Activated CD8-positive, alpha-beta T cell treated with anti-CD3 and anti-CD28 coated beads, Interleukin-2, amount 10 ng/mL, durations not matched to agents 7 days and 5 days (primary cell): ENCODE data around the gene ARHGAP23. TPM values are rescaled to one million over a fixed set of nuclear protein-coding genes. Genes with fewer than 3 reads are reported as not detected.
"Not testable (repeated sequence)": the region's sequence is repeated elsewhere in the genome, so short reads cannot be mapped to it uniquely, and the experiment has no call there.

ENCODE experiments used
- ATAC-seq: fragments of 150-1000 bp; cut with Tn5 transposase; one replicate; pipeline ENCODE4 v1.10.0; 2021; ENCODE audit warnings: moderate library complexity
- CTCF ChIA-PET: fragments of 350-600 bp; sonication (Branson Sonifier 250); formaldehyde crosslinking; loops from one replicate; lab custom pipeline; 2021; ENCODE audit warnings: antibody characterized with exemption; lab: Charles Lee
- POLR2A ChIA-PET: fragments of 350-600 bp; sonication (Branson Sonifier 250); formaldehyde crosslinking; loops from one replicate; lab custom pipeline; 2021; ENCODE audit warnings: antibody characterized with exemption; lab: Charles Lee
- DNase-seq: peaks from one replicate; pipeline ENCODE4 v3.0.0-alpha.2; 2020
- H3K27ac Mint-ChIP-seq: one replicate; pipeline ENCODE4 v1.8.0; 2021; ENCODE audit warnings: mild to moderate bottlenecking, mixed read lengths
- H3K27me3 Mint-ChIP-seq: one replicate; pipeline ENCODE4 v1.8.0; 2021; ENCODE audit warnings: low read depth, mixed read lengths
- H3K36me3 Mint-ChIP-seq: one replicate; pipeline ENCODE4 v1.8.0; 2021; ENCODE audit warnings: low read depth, mixed read lengths
- H3K4me1 Mint-ChIP-seq: one replicate; pipeline ENCODE4 v1.8.0; 2021; ENCODE audit warnings: low read depth, mixed read lengths
- H3K4me3 Mint-ChIP-seq: one replicate; pipeline ENCODE4 v1.8.0; 2021; ENCODE audit warnings: mild to moderate bottlenecking, mixed read lengths
- H3K9me3 Mint-ChIP-seq: one replicate; pipeline ENCODE4 v1.8.0; 2022; ENCODE audit warnings: mixed read lengths; ENCODE audit not compliant: insufficient read depth
- total RNA-seq, 2 experiments: library from RNA; stranded (reverse); gene quantifications; one replicate each; pipeline ENCODE4 v1.2.3, GENCODE V29; 2021

The ARHGAP23 gene
- total RNA-seq, 2 experiments from 2014 or later = 0.24 to 0.47 TPM

- DNase-seq (no peak), ATAC-seq (no peak)
- Mint-ChIP-seq H3K36me3 (peaks cover 2% of the 10 kb centered on the region), H3K4me1 (peaks cover 7% of the 10 kb centered on the region), H3K27me3 (peaks cover 32% of the 10 kb centered on the region), H3K4me3 (no peak overlapping the region), H3K27ac (no peak overlapping the region), H3K9me3 (no peaks in the 10 kb centered on the region)
- CTCF ChIA-PET = no interaction called here
- POLR2A ChIA-PET = no interaction called here
Measured at GRCh38 chr17:38511150-38512108, 83.2 kb downstream of the ARHGAP23 start.

DNA sequence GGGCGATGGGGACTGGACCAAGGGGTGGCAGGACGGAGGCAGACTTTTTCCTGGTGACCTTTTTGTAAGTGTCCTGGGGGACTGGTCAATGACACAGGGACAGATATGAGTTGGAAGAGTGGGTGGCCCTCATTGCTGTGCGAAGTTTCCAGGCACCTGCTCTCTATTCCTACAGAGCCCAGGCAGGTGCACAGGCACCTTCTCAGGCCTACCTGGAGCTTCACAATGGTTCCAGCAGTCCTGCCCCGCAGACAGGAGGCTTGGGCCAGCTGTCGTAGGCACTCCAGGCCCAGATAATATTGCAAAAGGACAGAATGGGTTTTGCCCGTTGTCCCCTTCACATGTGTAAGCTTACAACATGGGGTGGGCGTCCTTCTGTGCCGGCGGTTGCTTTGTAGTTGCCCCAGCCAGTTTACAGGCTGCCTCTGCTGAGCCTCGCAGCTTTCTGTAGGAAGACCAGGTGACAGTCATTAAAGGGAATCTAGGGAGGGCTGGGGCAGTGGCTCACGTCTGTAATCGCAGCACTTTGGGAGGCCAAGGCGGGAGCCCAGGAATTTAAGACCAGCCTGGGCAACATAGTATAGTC lies 84.3 kb downstream of the ARHGAP23 start:
- CTCF ChIA-PET = interaction anchor here (1.0 to 1.3 kb wide), 2 partner anchors 151 to 155 kb away, joined by 3 read pairs; no protein-coding TSS in a partner anchor
- H3K4me1 Mint-ChIP-seq = peaks cover 7% of the 10 kb centered on the region
- ATAC-seq (no peak), DNase-seq (no peak)
- H3K9me3 Mint-ChIP-seq = no peaks in the 10 kb centered on the region
- H3K4me3 Mint-ChIP-seq = no peak overlapping the region
- peaks cover 2% of the 10 kb centered on the region for H3K36me3 Mint-ChIP-seq
- no peak overlapping the region for H3K27ac Mint-ChIP-seq
- POLR2A ChIA-PET = no interaction called here
- H3K27me3 Mint-ChIP-seq = peaks cover 32% of the 10 kb centered on the region

DNA sequence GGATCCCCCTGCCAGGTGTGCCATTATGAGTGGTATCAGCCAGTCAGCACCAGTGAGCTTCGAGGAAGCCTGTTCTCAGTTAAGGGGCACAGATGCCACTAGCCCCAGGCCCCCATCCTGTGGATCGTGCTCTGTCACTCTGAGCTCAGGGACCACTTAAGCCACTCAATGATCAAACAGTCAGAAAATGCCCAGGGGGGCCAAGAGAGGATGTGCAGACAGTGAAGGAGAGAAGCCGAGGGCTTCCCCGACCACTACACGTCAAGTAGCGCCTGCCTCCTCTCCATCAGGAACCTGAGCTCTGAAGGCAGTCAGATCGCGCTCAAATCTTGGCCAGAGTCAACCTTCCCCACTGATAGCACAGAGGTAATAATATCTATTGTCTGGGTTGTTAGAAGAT lies 98.3 kb downstream of the ARHGAP23 start:
- H3K36me3 Mint-ChIP-seq, POLR2A ChIA-PET: not testable (repeated sequence)

GRCh38 chr17:38528141-38528540 lies 99.9 kb downstream of the ARHGAP23 start:
- H3K4me1 Mint-ChIP-seq, H3K4me3 Mint-ChIP-seq, ATAC-seq, CTCF ChIA-PET, H3K9me3 Mint-ChIP-seq, H3K27ac Mint-ChIP-seq, POLR2A ChIA-PET, H3K36me3 Mint-ChIP-seq, DNase-seq: not testable (repeated sequence)
- peaks cover 11% of the 10 kb centered on the region for H3K27me3 Mint-ChIP-seq

More for the DNA sequence above, 98.3 kb downstream of the ARHGAP23 start:
- H3K4me3 Mint-ChIP-seq, DNase-seq, ATAC-seq, H3K9me3 Mint-ChIP-seq, H3K27ac Mint-ChIP-seq, H3K4me1 Mint-ChIP-seq, CTCF ChIA-PET: not testable (repeated sequence)
- H3K27me3 Mint-ChIP-seq = peaks cover 13% of the 10 kb centered on the region

DNA sequence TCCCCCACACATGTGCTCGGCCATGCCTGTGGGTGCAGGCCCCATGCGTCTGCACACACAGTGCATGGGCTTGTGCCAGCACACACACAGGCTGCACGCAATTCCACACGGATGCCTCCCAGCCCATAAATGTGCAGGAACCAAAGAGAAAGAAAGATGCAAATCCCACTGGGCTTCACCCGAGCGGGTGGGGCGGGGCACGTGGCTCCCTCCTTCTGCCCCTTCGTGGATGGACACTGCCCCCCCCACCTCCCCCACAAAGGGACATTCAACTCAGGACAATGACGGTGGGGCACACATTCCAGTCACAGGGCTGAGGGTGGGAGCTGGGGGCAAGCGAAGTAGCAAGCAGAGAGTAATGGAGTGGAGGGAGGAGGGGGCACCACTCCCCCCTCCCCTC lies 102.6 kb downstream of the ARHGAP23 start:
- H3K27me3 Mint-ChIP-seq = peaks cover 14% of the 10 kb centered on the region
- H3K4me3 Mint-ChIP-seq, ATAC-seq, H3K27ac Mint-ChIP-seq, DNase-seq, POLR2A ChIA-PET, H3K4me1 Mint-ChIP-seq, CTCF ChIA-PET, H3K9me3 Mint-ChIP-seq, H3K36me3 Mint-ChIP-seq: not testable (repeated sequence)

DNA sequence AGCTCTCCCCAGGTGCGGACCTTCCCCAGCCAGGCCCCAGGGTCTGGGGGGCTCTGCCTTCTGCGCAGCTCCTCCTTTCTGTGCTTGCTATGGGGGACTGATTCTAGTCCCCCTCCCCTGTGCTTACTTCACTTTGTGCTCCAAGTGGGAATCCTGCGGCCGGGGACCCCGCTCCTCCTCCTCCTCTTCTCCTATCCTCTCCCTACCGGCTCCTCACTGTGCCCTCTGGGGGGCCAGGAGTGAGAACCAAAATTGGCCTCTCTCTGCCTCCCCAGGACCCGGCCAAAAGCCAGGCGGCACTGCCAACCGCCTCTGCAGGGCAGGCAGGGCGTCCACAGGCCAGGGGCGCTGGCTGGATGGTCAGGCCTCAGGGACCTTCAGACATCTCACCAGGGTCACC lies 103.5 kb downstream of the ARHGAP23 start:
- CTCF ChIA-PET, DNase-seq, H3K36me3 Mint-ChIP-seq, ATAC-seq, H3K4me3 Mint-ChIP-seq, POLR2A ChIA-PET, H3K27ac Mint-ChIP-seq, H3K9me3 Mint-ChIP-seq, H3K4me1 Mint-ChIP-seq: not testable (repeated sequence)
- H3K27me3 Mint-ChIP-seq = peaks cover 14% of the 10 kb centered on the region

- Mint-ChIP-seq H3K27ac (no peak overlapping the region), H3K4me1 (no peaks in the 10 kb centered on the region), H3K27me3 (peaks cover 14% of the 10 kb centered on the region), H3K9me3 (no peaks in the 10 kb centered on the region), H3K4me3 (no peak overlapping the region), H3K36me3 (no peaks in the 10 kb centered on the region)
- ATAC-seq = no peak
- CTCF ChIA-PET = no interaction called here
- POLR2A ChIA-PET = no interaction called here
- no peak for DNase-seq
Measured at GRCh38 chr17:38532451-38532850, 104.2 kb downstream of the ARHGAP23 start.

DNA sequence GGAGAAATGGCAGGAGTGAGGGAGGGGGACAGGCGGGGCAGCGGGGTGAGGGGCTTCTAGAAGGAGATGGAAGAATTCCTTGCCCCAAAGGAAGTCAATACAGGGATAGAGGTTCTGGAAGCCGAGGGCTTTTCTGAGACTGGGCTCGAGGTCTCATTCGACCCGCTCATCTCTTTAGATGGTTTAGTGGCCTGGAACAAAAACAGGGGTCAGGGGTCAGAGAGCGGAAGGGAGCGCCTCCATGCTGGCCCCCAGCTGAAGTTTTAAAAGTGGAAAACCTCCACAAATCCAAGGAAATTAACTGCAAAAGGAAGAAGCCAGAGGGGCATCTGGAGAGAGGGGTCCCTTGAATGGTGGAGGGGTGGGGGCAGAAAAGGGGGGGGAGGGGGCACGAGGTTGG lies 105.0 kb downstream of the ARHGAP23 start:
- ChIA-PET POLR2A (no interaction called here), CTCF (no interaction called here)
- peaks cover 9% of the 10 kb centered on the region for H3K27me3 Mint-ChIP-seq
- H3K4me3 Mint-ChIP-seq = no peak overlapping the region
- no peaks in the 10 kb centered on the region for H3K4me1 Mint-ChIP-seq
- no peak for ATAC-seq
- no peaks in the 10 kb centered on the region for H3K9me3 Mint-ChIP-seq
- no peak for DNase-seq
- no peaks in the 10 kb centered on the region for H3K36me3 Mint-ChIP-seq
- no peak overlapping the region for H3K27ac Mint-ChIP-seq

- ATAC-seq = no peak
- no peak overlapping the region for H3K27ac Mint-ChIP-seq
- H3K9me3 Mint-ChIP-seq = no peaks in the 10 kb centered on the region
- H3K4me1 Mint-ChIP-seq = no peaks in the 10 kb centered on the region
- H3K4me3 Mint-ChIP-seq = no peak overlapping the region
- ChIA-PET CTCF (interaction anchor here (1.1 to 4.3 kb wide), 2 partner anchors 24 to 25 kb away, joined by 4 to 19 read pairs; no protein-coding TSS in a partner anchor), POLR2A (no interaction called here)
- H3K27me3 Mint-ChIP-seq = peaks cover 6% of the 10 kb centered on the region
- DNase-seq = no peak
- H3K36me3 Mint-ChIP-seq = no peaks in the 10 kb centered on the region
Measured at GRCh38 chr17:38533866-38534497, 105.7 kb downstream of the ARHGAP23 start.

- no peak for DNase-seq
- no peak overlapping the region for H3K4me3 Mint-ChIP-seq
- H3K4me1 Mint-ChIP-seq = no peaks in the 10 kb centered on the region
- ATAC-seq = no peak
- no peaks in the 10 kb centered on the region for H3K9me3 Mint-ChIP-seq
- no peak overlapping the region for H3K27ac Mint-ChIP-seq
- POLR2A ChIA-PET = no interaction called here
- H3K36me3 Mint-ChIP-seq = no peaks in the 10 kb centered on the region
- peaks cover 6% of the 10 kb centered on the region for H3K27me3 Mint-ChIP-seq
- CTCF ChIA-PET = interaction anchor here (1.1 to 4.3 kb wide), 2 partner anchors 24 to 25 kb away, joined by 4 to 19 read pairs; no protein-coding TSS in a partner anchor
Measured at GRCh38 chr17:38534498-38534885, 106.2 kb downstream of the ARHGAP23 start.

DNA sequence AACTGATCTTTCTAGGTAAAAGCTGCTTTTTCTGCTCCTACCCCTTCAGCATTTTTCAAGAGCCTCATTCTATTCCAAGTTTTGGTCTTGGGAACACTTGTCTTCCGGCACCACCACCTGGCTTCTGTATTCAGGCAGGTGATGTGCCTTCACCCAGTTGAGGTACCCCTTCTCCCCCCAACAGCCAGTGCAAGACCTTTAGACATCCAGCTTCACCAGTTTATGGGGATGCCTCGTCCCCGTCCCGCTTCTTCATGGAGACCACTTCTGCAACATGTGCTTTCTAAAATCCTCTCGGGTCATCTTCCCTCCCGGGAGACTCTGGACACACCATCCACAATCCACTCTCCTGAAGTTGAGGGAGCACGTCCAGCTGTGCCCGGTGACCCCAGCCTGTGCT lies 107.6 kb downstream of the ARHGAP23 start:
- H3K27ac Mint-ChIP-seq = no peak overlapping the region
- no peak for DNase-seq

More for the DNA sequence above, 107.6 kb downstream of the ARHGAP23 start:
- ChIA-PET POLR2A (no interaction called here), CTCF (interaction anchor here (0.6 to 4.3 kb wide), 2 partner anchors 23 to 28 kb away, joined by 3 to 19 read pairs; no protein-coding TSS in a partner anchor)
- Mint-ChIP-seq H3K27me3 (peaks cover 4% of the 10 kb centered on the region), H3K4me1 (no peaks in the 10 kb centered on the region), H3K36me3 (no peaks in the 10 kb centered on the region), H3K9me3 (no peaks in the 10 kb centered on the region), H3K4me3 (no peak overlapping the region)
- no peak for ATAC-seq
